ENCODE data around the gene C8G.

C8G gene

DNA sequence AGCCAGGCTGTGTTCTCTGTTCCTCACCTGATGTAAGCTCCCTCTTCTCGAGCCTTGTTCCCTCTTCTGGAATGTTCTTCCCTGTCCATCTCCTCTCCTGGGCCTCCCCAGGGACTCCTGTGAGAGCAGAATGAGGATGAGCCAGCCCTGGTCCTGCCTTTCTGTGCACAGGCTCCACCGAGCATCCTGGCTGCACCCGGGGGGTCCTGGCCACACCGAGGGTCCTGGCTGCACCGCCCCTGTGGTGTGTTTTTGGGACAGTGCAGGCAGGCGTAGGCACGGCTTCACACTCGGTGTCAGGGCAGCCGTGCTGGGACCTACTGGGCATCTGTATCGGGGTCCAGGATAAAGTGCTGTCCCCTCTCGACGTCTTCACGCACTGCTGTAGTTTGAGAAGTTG, 18.3 kb upstream of the C8G start:
- TF ChIP-seq, protein P1, sequence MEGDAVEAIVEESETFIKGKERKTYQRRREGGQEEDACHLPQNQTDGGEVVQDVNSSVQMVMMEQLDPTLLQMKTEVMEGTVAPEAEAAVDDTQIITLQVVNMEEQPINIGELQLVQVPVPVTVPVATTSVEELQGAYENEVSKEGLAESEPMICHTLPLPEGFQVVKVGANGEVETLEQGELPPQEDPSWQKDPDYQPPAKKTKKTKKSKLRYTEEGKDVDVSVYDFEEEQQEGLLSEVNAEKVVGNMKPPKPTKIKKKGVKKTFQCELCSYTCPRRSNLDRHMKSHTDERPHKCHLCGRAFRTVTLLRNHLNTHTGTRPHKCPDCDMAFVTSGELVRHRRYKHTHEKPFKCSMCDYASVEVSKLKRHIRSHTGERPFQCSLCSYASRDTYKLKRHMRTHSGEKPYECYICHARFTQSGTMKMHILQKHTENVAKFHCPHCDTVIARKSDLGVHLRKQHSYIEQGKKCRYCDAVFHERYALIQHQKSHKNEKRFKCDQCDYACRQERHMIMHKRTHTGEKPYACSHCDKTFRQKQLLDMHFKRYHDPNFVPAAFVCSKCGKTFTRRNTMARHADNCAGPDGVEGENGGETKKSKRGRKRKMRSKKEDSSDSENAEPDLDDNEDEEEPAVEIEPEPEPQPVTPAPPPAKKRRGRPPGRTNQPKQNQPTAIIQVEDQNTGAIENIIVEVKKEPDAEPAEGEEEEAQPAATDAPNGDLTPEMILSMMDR (IDR thresholded peaks at IDR 0.05; ENCODE audit: borderline replicate concordance, insufficient read depth, low read depth, low read length) = no peak
- H3K4me3 ChIP-seq (ENCODE audit: low read depth, low read length) = no peak overlapping the region

- TF ChIP-seq, protein P1 (IDR thresholded peaks at IDR 0.05; ENCODE audit: borderline replicate concordance, insufficient read depth, low read depth, low read length) = no peak
- H3K4me3 ChIP-seq (ENCODE audit: low read depth, low read length) = no peak overlapping the region
Observed at GRCh38 chr9:136927343-136928271, 17.4 kb upstream of the C8G start.

GRCh38 chr9:136928591-136928990, 16.5 kb upstream of the C8G start:
- H3K4me3 ChIP-seq (ENCODE audit: low read depth, low read length) = no peak overlapping the region
- TF ChIP-seq, protein P1 (IDR thresholded peaks at IDR 0.05; ENCODE audit: borderline replicate concordance, insufficient read depth, low read depth, low read length) = no peak

- TF ChIP-seq, protein P1 (IDR thresholded peaks at IDR 0.05; ENCODE audit: borderline replicate concordance, insufficient read depth, low read depth, low read length) = no peak
- no peak overlapping the region for H3K4me3 ChIP-seq (ENCODE audit: low read depth, low read length)
Observed at GRCh38 chr9:136930014-136930413, 15.0 kb upstream of the C8G start.

- TF ChIP-seq, protein P1 (IDR thresholded peaks at IDR 0.05; ENCODE audit: borderline replicate concordance, insufficient read depth, low read depth, low read length) = no peak
- no peak overlapping the region for H3K4me3 ChIP-seq (ENCODE audit: low read depth, low read length)
Observed at GRCh38 chr9:136931611-136932130, 13.4 kb upstream of the C8G start.

GRCh38 chr9:136934277-136934676, 10.8 kb upstream of the C8G start:
- TF ChIP-seq, protein P1 (IDR thresholded peaks at IDR 0.05; ENCODE audit: borderline replicate concordance, insufficient read depth, low read depth, low read length) = no peak
- no peak overlapping the region for H3K4me3 ChIP-seq (ENCODE audit: low read depth, low read length)

DNA sequence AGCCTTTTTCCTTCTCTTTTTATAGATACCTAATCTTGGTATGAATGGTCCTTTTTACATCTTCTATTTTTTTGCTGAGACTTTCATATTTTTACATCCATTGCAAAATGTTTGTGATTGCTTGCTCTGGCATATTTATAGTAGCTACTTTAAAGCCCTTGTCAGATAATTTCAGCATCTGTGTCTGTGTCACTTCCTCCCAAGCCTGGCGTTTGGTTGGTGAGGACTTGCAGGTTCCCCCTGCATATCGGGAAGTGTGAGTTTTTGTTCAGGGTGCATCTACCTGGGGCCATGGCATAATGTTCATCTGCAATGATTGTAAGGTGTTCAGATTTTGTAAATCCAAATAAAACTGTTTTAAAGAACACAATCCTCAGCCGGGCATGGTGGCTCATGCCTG, 9.4 kb upstream of the C8G start:
- TF ChIP-seq, protein P1 (IDR thresholded peaks at IDR 0.05; ENCODE audit: borderline replicate concordance, insufficient read depth, low read depth, low read length) = no peak
- no peak overlapping the region for H3K4me3 ChIP-seq (ENCODE audit: low read depth, low read length)
